Activated gamma-delta T cell treated with anti-CD3 and anti-CD28 coated beads, Interleukin-2, amount 50 U/mL, for 16 hours (primary cell): ENCODE results near the gene SLAMF6.

Experiments
- DNase-seq: peaks from one replicate; pipeline ENCODE4 v3.0.0-alpha.2; 2020; ENCODE audit warnings: low read depth

The SLAMF6 gene

DNA sequence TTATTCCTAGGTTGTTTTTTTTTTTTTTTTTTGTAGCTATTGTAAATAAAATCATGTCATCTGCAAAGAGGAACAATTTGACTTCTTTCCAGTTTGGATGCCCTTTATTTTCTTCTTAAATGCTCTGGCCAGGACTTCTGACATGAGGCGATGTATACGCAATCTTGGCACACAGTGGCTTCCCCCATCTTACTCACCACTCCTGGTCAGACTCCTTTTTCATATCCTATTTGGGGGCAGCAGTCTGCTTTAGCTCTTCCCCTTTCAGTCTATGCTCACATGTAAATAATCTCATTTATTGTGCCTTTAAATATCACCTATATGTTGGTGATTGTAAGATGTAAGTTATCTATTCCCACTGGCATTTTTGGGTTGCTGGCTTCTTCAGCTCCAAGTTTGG, 56.1 kb downstream of the SLAMF6 start:
- no peak for DNase-seq

DNA sequence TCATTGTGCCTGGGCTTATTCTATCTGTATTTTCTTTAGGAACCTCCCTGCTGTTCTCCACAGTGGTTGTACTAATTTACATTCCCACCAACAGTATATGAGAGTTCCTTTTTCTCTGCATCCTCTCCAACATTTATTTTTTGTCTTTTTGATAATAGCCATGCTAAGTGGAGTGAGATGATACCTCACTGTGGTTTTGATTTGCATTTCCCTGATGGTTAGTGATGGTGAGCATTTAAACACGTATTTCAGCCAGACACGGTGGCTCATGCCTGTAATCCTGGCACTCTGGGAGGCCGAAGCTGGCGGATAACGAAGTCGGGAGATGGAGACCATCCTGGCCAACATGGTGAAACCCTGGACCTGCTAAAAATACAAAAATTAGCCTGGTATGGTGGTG, 57.9 kb downstream of the SLAMF6 start:
- DNase-seq: no peak

DNA sequence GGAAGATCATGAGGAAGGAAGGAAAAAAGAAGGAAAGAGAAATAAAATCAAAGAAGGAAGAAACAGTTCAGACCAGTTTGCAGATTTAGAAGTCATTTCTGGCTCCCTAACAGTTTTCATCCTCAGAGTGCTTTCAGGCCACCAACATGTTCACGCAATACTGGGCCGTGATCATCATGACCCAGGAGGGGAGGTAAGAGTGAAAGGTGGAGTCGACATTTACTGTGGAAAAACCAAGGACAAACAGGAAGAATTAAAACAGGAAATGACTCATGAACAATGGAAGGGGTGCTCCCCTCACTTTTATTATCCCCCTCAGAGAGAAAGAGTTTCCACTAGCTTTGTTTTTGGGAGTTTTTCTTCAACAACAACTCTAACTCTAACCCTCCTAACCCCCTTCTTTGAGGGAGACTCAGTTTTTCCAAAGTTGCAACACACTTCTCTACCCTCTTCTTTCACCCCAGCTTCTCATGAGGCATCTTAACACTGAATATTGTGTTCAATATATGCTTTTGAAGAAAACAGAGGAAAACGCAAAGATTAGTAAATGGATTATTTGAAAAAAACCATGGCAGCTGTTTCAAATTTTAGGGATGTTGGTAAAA, 62.3 kb downstream of the SLAMF6 start:
- no peak for DNase-seq

DNA sequence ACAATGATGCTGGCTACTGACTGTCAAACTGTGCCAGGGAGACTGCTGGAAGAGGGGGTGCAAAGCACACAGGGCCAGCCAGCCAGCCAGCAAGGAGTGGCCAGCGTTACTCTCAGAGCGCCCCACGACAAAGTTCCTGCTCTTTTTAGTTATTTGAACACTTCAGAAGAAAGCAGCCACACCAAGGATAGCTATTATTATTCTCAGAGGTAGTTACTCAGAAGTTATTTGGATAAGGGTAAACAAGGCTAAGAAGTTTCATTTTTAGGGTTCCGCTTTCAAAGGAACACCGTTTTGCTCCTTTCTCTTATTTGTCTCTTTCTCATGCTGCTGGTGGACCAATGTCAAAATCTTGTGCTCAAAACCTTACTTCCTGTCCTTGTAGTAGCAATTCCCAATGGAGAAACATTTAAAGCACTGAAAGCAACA, 62.8 kb downstream of the SLAMF6 start:
- DNase-seq: no peak

DNA sequence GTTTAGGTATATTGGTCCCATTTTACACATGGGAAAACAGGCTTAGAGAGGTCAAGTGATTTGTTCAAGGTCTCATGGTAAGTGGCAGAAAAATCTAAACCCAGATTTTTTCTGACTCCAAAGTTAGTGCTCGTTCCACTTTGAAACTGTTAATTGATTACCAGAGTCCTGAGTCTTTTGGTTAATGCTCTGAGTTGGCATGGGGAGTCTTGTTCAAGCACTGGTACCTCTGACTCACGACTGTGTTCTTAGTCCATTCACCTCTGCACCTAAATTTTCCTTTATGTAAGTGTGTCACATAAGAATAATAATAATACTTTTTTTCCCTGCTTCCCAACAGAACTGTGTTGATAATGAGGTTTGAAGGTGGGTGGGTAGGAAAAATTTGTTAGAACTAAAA, 63.4 kb downstream of the SLAMF6 start:
- no peak for DNase-seq

DNA sequence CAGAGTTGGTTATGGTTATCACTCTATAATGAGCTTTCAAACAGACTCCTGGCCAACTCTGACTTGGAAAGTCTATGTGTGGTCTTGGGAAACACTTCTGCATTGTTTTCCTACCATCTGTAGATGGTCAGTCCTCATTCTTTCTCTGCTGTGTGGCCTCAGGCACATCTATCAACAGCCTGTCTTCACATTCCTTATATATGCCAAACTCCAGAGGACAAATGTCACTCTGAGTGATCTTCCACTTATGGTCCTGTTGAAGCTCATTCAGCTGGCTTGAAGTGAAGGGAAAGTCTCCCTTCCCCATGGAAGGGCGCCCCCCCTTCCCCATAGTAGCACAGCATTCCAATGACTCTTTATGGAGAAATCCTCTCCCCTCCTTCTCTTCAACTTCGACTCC, 64.0 kb downstream of the SLAMF6 start:
- no peak for DNase-seq

DNA sequence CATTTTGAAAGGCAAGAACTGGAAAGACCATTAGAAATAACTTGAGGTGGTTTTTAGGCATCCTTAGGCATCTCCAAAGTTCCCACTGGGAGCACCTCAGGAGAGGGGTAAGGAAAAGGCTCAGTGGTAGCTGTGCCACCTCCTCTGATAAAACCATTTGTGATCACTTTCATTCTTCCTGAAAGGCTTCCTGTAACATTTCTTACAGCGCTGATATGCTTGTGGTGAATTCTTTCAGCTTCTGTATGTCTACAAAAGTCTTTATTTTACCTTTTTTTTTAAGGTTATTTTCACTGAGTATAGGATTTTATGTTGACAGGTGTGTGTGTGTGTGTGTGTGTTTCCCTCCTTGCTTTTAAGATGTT, 67.9 kb downstream of the SLAMF6 start:
- no peak for DNase-seq

DNA sequence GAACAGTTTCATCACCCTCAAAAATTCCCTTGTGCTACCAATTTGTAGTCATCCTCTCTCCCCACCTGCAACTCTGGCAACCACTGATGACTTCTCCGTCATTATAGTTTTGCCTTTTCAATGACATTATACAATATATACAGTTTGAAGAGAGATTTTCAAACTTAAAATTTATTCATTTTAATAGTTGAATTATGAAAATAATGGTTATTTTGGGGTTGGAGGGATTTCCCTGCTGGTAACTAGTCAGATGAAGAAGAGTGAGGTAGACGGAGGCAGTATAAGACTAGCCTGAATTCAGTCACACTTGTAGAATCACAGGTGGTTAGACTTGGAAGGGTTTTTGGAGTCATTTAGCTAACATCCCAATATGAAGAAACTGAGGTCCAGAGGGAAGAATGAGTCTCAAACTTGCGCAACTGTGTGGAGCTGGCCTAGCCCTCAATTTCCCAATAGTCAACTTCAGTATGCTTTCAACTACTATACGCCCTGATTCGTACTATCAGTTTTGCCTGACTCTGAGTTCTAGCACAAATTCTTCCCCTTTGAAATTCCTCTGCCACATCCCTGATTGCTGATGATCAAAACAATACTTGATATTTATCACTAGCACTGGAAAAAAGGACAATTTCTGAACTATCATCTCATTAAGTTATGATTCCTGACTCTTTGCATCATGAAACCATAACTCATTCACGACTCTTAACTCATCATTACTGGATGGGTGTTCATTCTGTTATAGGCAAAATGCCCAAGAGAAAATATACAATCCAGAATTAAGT, 68.5 kb downstream of the SLAMF6 start:
- no peak for DNase-seq

DNA sequence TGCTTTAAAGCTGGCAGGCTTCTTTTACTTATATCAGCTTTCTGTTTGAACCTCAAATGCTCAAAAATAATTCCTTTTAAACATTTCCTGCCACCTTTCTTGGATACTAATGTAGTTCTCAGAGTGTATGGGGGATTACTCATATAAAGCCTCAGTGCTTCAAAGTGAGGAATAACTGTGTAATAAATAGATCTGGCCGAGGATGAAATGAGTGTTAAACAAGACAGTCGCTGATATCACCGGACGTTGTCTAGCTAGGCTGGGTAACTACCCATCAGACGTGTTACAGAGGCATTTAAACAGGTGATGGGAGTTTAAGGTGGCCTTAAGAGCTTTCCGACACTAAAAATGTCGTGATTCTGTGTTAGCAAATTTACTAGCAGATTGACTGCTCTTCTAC, 69.6 kb downstream of the SLAMF6 start:
- no peak for DNase-seq

DNA sequence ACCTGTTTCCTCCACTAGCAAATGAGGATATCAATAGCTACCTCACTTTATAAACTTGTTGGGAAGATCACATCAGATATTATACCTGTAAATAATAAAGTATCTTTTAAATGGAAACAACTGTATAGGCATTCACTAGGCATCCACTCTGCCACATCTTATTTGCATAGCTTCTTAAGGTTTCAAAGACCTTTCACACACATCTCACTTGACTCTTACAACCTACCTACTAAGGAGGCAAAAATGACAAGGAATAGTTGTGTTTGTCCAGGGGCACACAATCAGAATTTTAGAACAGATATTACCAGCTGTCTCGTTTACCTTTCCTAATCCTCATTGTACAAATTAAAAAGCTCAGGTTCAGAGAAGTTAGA, 71.2 kb downstream of the SLAMF6 start:
- DNase-seq: no peak

DNA sequence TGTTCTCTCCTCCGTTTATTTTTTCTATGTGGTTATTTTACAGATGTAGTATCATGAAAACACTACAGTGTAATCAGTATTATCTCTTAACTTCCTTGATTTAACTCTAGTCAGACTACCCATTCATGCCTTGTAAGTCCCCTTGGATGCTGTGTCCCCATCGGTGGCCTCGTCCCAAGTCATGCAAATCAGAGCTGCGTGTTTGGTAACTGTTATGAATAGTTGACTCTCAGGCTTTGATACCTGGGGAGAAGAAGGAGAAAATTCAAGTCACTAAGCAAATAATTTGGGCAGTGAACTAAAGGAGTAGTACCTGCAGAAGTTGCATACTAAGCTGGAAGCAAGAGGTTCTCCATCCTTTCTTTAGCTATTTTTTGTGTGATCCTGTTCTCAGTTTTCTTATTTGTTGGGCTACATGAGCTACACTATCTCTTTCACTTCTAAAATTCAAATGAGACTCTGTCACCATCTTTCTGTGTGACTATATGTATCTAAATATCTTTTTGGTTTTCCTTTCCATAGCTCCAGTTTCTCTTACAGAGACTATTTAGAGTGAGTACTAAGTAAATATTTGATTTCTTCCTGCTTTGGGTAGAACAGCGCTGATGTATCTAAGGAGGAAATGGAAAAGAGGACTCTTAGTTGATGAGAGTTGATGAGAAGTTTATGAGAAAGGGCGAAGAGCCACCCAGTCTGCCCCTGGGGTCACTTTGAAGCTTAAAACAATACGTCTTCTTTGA, 71.8 kb downstream of the SLAMF6 start:
- DNase-seq: no peak

DNA sequence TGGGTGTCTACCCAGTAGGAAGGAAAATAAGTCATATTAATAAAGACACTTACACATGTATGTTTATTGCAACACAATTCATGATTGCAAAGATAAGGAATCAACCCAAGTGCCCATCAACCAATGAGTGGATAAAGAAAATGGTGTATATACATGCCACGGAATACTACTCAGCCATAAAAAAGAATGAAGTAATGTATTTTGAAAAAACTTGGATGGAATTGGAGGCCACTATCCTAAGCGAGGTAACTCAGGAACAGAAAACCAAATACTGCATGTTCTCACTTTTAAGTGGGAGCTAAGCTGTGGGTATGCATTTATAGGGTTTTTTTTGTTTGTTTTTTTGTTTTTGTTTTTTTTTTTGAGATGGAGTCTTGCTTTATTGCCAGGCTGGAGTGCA, 73.6 kb downstream of the SLAMF6 start:
- no peak for DNase-seq

DNA sequence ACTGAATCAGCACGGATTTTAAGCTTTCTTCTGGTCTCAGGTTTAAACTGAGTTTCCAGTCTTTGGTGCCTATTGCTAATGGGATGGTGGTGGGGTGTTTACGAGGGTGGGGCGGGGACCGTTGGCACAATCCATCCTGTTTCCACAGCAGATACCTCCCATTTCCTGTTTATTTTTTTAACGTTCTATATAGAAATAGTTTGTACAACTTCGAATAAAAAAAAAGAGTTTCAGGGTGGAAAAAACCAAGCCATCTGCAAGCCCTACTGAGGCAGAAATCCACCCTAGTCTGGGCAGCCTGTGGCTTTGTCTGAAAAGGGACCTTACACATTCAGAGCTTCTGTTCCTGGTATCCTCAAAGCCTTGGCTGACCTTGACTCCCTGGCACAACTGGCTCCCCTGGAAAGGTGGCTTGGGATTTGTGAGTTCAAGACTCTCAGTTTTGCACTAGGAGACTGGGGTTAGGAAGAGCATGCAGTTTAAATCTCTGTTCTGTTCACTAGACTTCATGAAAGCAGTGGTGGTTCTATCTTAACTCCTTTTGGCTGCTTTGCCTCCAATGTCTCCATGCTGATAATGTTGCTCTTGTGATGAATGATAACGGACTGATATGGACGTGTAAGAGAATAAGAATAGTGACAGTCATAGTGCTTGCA, 76.0 kb downstream of the SLAMF6 start:
- DNase-seq: no peak

DNA sequence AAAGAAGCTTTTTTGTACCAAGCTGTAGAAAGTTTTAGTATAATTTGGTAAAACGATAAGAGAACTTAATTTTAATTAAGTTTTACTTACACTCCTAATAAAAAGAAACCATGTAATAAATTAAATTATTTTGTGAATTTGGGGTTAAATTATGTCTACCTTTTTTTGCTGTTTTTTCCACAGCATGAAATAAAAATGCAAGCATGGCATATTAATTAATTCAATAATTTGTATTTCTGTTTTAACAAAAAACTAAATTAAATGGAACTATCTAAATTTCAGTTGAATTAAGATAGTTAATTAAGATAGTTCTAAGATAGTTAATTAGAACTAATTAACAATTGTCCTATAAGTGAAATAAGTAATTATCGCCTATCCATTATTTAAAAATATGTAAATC, 83.3 kb downstream of the SLAMF6 start:
- DNase-seq: no peak

DNA sequence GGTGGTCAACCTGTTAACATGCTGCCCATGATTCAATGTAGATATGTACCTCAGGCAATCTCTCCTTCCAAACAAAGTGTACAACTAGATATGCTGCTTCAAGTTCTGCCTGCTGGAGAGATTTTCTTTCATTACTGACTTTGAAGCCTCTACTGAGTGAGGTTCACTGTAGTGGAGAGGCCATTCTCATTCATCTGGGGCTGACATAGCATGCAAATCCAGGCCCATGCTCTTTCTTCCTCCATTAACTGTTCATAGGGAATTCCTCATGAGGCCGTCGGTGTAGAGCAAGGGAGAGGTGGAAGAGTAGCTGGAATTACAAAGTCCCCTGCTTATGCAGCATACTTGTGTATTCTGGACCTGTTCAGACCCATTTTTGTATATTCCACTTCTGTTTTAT, 84.1 kb downstream of the SLAMF6 start:
- DNase-seq: no peak

DNA sequence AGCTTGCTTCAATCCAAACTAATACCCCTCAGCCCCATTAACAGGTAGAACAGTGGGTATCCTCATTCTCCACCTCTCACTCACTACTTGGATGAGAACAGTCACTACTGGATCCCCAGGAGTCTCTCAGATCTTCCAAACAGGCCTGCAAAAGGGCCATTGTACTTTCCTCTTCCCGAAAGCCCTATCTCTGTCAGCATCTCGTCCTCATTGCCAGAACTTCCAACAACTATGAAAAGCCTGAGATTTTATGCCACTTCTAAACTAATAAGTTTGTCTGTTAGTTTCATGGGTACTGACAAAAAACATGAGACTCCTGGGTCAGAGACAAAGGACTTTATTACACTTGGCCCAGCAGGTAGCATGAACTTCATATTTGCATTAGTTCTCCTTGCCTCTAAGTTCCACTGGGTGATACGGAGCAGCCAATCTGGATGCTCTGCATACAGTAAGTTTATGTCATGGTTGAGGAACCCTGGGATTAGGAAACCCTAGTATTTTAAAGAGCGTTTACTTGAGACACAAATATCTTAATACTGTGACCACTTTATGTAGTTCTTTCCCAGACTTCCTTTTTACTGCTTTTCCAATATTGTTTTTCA, 84.6 kb downstream of the SLAMF6 start:
- DNase-seq: no peak

DNA sequence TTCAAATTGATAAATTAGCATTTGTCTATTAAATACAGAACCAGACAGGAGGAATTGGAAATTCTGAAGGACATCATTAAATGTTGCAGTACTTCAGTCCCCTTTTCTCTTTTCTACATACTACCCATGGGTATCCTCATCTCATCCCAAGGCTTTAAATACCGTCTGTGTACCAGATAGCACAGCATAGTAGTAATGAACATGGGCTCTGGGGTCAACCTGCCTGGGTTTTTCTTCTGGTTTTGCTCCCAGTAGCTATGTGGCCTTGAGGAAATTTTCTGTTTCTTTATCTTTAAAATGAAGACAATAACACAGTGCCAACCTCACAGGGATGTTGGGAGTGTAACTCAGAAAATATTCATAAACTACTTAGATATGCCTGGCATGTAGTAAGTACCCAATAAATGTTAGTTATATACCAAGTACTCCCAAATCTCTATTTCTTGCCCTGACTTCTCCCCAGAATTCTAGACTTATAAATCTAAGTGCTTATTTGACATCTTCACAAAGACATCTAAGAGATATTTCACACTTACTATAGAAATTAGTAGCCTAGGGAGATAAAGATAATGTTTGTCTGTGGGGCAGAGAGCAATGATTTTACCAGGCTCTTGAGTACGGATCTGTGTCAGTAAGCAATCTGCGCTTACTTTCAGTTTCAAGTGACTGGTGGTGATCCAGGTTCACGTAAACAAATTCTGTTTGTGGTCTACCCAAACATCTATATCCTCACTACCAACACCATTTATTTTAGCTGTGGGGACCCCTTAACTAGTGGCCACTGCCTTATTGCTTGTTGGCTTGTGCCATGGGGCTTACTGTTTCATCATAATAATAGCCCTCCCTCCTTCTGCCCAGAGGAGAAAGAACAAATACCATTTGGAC, 85.4 kb downstream of the SLAMF6 start:
- no peak for DNase-seq

DNA sequence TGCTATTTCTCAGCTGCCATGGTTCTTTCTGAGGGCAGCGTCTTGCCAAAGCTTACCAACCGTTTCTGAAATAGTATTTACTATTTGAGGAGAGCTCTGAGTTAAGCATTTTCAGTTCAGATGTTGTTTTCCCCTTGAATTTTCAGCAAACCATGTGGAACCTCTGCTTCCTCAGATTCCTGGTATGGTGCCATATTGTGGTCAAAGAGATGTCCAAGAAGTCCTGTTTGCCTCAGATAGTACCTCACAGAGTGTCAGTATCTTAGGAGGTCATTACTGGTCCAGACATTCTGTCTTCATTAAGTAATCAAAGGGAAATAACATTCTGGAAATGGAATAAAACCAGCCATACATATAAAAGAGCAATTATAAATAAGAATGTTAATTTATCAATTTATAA, 86.1 kb downstream of the SLAMF6 start:
- no peak for DNase-seq
